Pancreas (tissue), 10 donors: ENCODE results near the gene ATG10. TPM values are rescaled to one million over a fixed set of nuclear protein-coding genes. Genes with fewer than 3 reads are reported as not detected.

Experiments used
- ATAC-seq, 4 donors: fragments of 200-7000 bp; cut with Tn5 transposase; one replicate each; pipeline versions ENCODE4 v1.8.0 to v1.9.1; 2020; ENCODE audit warnings: mild to moderate bottlenecking in 4 of 4, moderate library complexity in 4 of 4
- DNase-seq, 6 donors: peaks; one replicate each; pipeline ENCODE4 v3.0.0-alpha.2; 2020
- FAIRE-seq: peaks from 2 replicates; lab custom pipeline; 2012; peaks lifted over from hg19 to GRCh38; lab: Jason Lieb, UNC
- H3K27ac ChIP-seq, 4 donors: fragments of 200-600 bp; sonication (generic); 1 replicate in 3 of 4; 2 replicates in 1 of 4; pipeline versions ENCODE4 v1.5.0 to v1.8.0; 2020
- H3K27me3 ChIP-seq, 4 donors: fragments of 200-600 bp; one replicate each; pipeline ENCODE4 v1.8.0; 2021
- H3K36me3 ChIP-seq, 3 donors: fragments of 200-600 bp; sonication (generic) in 1 of 3; one replicate each; pipeline versions ENCODE4 v1.5.0 to v1.8.0; 2020 to 2021
- H3K4me1 ChIP-seq, 3 donors: fragments of 200-600 bp; one replicate each; pipeline ENCODE4 v1.8.0; 2021
- H3K4me3 ChIP-seq, 4 donors: fragments of 200-600 bp; sonication (generic) in 2 of 4; one replicate each; pipeline versions ENCODE4 v1.5.0 to v1.8.0; 2020 to 2021
- H3K9me3 ChIP-seq, 4 donors: fragments of 200-600 bp; one replicate each; pipeline ENCODE4 v1.8.0; 2021
- CTCF ChIP-seq, 4 donors: fragments of 200-600 bp; sonication (generic) in 3 of 4; IDR thresholded peaks; one replicate each; pipeline versions ENCODE4 v1.5.0 to v1.8.0; 2021; ENCODE audit warnings: antibody characterized with exemption in 4 of 4
- WGBS, 2 donors: extraction: QIAGEN DNeasy Blood & Tissue Kit; methylation state at CpG; one replicate each; pipeline ENCODE4 v1.1.7; 2013; 5-methylcytosine and 5-hydroxymethylcytosine counted together
- intact Hi-C, 3 donors: fragments of 100-400 bp; cut with DNase I; formaldehyde crosslinking; loops; one replicate each; pipeline versions ENCODE4 v1.11.1 to v1.14.2; 2022
- polyA plus RNA-seq, 2 donors: library from polyadenylated mRNA; stranded (reverse); fragments of 200-250 nt; gene quantifications; one replicate each; pipeline ENCODE4 v1.2.3, GENCODE V29; 2013
- total RNA-seq, 6 donors: library from RNA; stranded (reverse); fragmentation: NEBNext Ultra II Directional in 4 of 6; extraction: Animal tissue kit (Norgen Biotek cat#: 25700) in 4 of 6; gene quantifications; one replicate each; pipeline versions ENCODE4 v1.2.1 to v1.2.4, GENCODE V29; 2021 to 2023
- donor health status: healthy with polysubstance abuse.
- donor health status: DM: no; HTN: no; CAD: no; lungs with moderate emphysema.
- donor health status: DM: no; HTN: no; CAD: no.
- donor health status: control.
- donor health status: control.
- donor health status: Bipolar disorder and iron deficiency.
- donor health status: DM: yes; HTN: yes; CAD: no.
- donor health status: DM: no; HTN: no; CAD: no.
- donor health status: DM: no; HTN: no; CAD: no.
- donor health status: DM: yes; HTN: yes; CAD: no.

The ATG10 gene
- total and polyA plus RNA-seq, 8 donors: 3.3 to 5.2 (median 3.5) TPM

DNA sequence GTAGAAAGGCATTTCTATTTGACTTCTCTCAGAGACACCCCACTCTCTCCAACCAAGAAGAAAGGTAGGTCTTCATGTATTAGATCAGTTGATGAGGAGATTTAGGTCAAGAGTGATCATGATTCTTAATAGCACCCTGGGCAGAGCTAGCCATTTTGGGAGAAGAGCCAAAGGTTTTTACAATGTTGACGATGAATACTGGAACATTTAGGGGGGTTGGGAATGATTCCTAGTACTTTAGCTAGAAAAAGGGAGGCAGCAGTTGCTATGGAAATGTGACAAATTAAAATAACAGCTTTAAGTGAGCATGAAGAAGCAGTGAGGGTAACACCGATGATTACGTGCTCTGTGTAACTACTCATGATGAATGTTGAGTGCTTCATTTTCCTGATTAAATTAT is 315.8 kb downstream of the ATG10 start:
- no peak overlapping the region for H3K4me3 ChIP-seq
- no peaks in the 10 kb centered on the region for H3K36me3 ChIP-seq
- H3K9me3 ChIP-seq: no peaks in the 10 kb centered on the region
- H3K27me3 ChIP-seq: no peaks in the 10 kb centered on the region
- DNase-seq (no peak), FAIRE-seq (no peak), ATAC-seq (no peak)
- intact Hi-C loops: no loop called here
- 87 to 91% methylated on average over 3 of the region's 3 CpGs for WGBS, 2 donors
- no peaks in the 10 kb centered on the region for H3K4me1 ChIP-seq
- TF ChIP-seq CTCF (IDR thresholded peaks at IDR 0.05): no peak
- H3K27ac ChIP-seq: no peak overlapping the region

GRCh38 chr5:82290005-82290404 is 318.2 kb downstream of the ATG10 start:
- TF ChIP-seq CTCF (IDR thresholded peaks at IDR 0.05): no peak
- no peak for FAIRE-seq
- no peak overlapping the region for H3K27ac ChIP-seq
- intact Hi-C loops: no loop called here
- H3K9me3 ChIP-seq: no peaks in the 10 kb centered on the region
- no peak overlapping the region for H3K4me3 ChIP-seq
- DNase-seq: no peak
- 82 to 89% methylated on average over 2 of the region's 2 CpGs for WGBS, 2 donors
- H3K36me3 ChIP-seq: no peaks in the 10 kb centered on the region
- no peaks in the 10 kb centered on the region for H3K27me3 ChIP-seq
- H3K4me1 ChIP-seq: no peaks in the 10 kb centered on the region
- ATAC-seq: no peak

- FAIRE-seq (no peak), ATAC-seq (no peak), DNase-seq (no peak)
- WGBS, 2 donors: 71 to 88% methylated on average over 6 of the region's 6 CpGs
- H3K4me1 ChIP-seq: no peaks in the 10 kb centered on the region
- H3K27ac ChIP-seq: no peak overlapping the region
- intact Hi-C loops: no loop called here
- no peaks in the 10 kb centered on the region for H3K36me3 ChIP-seq
- H3K9me3 ChIP-seq: no peaks in the 10 kb centered on the region
- TF ChIP-seq CTCF (IDR thresholded peaks at IDR 0.05): no peak
- no peaks in the 10 kb centered on the region for H3K27me3 ChIP-seq
- no peak overlapping the region for H3K4me3 ChIP-seq
These were observed 319.1 kb downstream of the ATG10 start for GRCh38 chr5:82290908-82291307.

DNA sequence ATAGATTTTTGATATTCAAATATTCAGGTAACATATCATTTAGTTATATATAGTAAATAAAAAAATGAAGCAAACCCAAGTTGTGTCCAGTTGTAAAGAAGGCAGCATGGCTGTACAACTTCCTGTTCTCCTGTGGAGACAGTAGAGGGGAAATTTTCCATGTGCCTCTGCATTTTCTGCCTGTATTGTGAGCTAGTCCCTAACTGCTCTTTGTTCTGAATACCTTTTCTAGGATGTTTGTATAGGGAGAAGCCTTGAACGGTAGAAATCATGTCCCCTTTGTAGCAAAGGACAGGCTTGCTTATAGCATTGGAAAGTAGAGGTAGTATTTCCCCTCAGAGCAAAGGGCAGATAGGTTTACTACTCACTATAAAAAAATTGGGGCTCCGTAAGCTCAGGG is 319.6 kb downstream of the ATG10 start:
- FAIRE-seq: no peak
- no peak for ATAC-seq
- Histone ChIP-seq H3K36me3 (no peaks in the 10 kb centered on the region), H3K9me3 (no peaks in the 10 kb centered on the region), H3K27ac (no peak overlapping the region), H3K27me3 (no peaks in the 10 kb centered on the region), H3K4me1 (no peaks in the 10 kb centered on the region), H3K4me3 (no peak overlapping the region)
- 66 to 73% methylated on average over 2 of the region's 2 CpGs for WGBS, 2 donors
- intact Hi-C loops: no loop called here
- no peak for TF ChIP-seq CTCF (IDR thresholded peaks at IDR 0.05)
- DNase-seq: no peak

DNA sequence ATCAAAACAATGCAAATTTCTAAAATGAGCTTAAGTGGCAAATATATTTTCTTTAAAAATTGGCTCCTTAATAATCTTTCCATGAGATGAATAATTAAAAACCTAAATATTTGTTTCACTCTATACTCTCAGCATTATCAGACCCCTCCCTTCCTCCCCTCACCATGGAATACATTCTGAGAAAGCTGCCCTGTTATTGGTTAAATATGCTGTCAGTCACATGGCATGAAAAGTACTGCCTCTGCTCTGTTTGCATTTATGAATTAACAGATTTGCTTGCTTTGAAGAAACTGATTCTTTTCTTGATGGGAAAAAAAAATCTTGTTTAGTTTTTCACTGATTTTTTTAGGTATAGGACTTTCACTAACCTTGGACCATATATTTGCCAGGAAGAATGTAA is 323.3 kb downstream of the ATG10 start:
- intact Hi-C loops: no loop called here
- H3K27me3 ChIP-seq: no peaks in the 10 kb centered on the region
- no peak for ATAC-seq
- no peaks in the 10 kb centered on the region for H3K36me3 ChIP-seq
- H3K4me3 ChIP-seq: no peak overlapping the region
- no peak overlapping the region for H3K27ac ChIP-seq
- no peak for DNase-seq
- H3K4me1 ChIP-seq: no peaks in the 10 kb centered on the region
- no peak for TF ChIP-seq CTCF (IDR thresholded peaks at IDR 0.05)
- H3K9me3 ChIP-seq: no peaks in the 10 kb centered on the region
- FAIRE-seq: no peak
